GM23338 (cell line): ENCODE results near the gene SEC16A. TPM values are rescaled to one million over a fixed set of nuclear protein-coding genes. Genes with fewer than 3 reads are reported as not detected.

Experiments
- ATAC-seq: fragments of 200-7000 bp; cut with Tn5 transposase; 3 replicates; pipeline ENCODE4 v1.9.1; 2020
- DNase-seq: peaks from one replicate; pipeline ENCODE4 v3.0.0-alpha.2; 2015; ENCODE audit warnings: low spot score
- H2AFZ ChIP-seq: fragments of 200-600 bp; sonication (generic); 2 replicates; pipeline ENCODE4 v1.8.0; 2016; ENCODE audit warnings: antibody characterized with exemption, mild to moderate bottlenecking, moderate library complexity
- H3F3A ChIP-seq: fragments of 200-600 bp; sonication (generic); replicated peaks from 2 replicates; pipeline ENCODE4 v1.8.0; 2017; ENCODE audit warnings: antibody characterized with exemption, mixed run types, low read depth
- H3K27ac ChIP-seq: fragments of 200-600 bp; sonication (generic); 2 replicates; pipeline ENCODE4 v1.6.1; 2016; ENCODE audit warnings: low read depth
- H3K27me3 ChIP-seq: fragments of 200-600 bp; sonication (generic); 2 replicates; pipeline ENCODE4 v1.8.0; 2016; ENCODE audit warnings: mild to moderate bottlenecking, mixed run types, moderate library complexity; ENCODE audit not compliant: insufficient read depth
- H3K36me3 ChIP-seq: fragments of 200-600 bp; sonication (generic); 2 replicates; pipeline ENCODE4 v1.8.0; 2016; ENCODE audit warnings: mild to moderate bottlenecking; ENCODE audit not compliant: insufficient read depth
- H3K4me1 ChIP-seq: fragments of 200-600 bp; sonication (generic); 2 replicates; pipeline ENCODE4 v1.8.0; 2016; ENCODE audit warnings: mild to moderate bottlenecking, moderate library complexity; ENCODE audit not compliant: insufficient read depth
- H3K4me2 ChIP-seq: fragments of 200-600 bp; sonication (generic); 2 replicates; pipeline ENCODE4 v1.7.1; 2017; ENCODE audit warnings: mixed run types
- H3K4me3 ChIP-seq: fragments of 200-600 bp; sonication (generic); 2 replicates; pipeline ENCODE4 v1.6.1; 2016; ENCODE audit warnings: mixed run types
- H3K79me2 ChIP-seq: fragments of 200-600 bp; sonication (generic); replicated peaks from 2 replicates; pipeline ENCODE4 v1.8.0; 2017; ENCODE audit warnings: mild to moderate bottlenecking; ENCODE audit not compliant: insufficient read depth
- H3K9me2 ChIP-seq: fragments of 200-600 bp; sonication (generic); 2 replicates; pipeline ENCODE4 v1.8.0; 2017; ENCODE audit not compliant: insufficient read depth
- H4K20me1 ChIP-seq: fragments of 200-600 bp; sonication (generic); replicated peaks from 2 replicates; pipeline ENCODE4 v1.8.0; 2017; ENCODE audit warnings: mild to moderate bottlenecking; ENCODE audit not compliant: insufficient read depth
- H3K27ac Mint-ChIP-seq: 2 replicates; pipeline ENCODE4 v1.8.0; 2020; ENCODE audit warnings: inconsistent platforms, mild to moderate bottlenecking, moderate library complexity, mixed read lengths
- H3K27me3 Mint-ChIP-seq: 3 replicates; pipeline ENCODE4 v1.8.0; 2022; ENCODE audit warnings: low read depth, mild to moderate bottlenecking, moderate library complexity, mixed read lengths, inconsistent platforms; ENCODE audit not compliant: insufficient read depth, poor library complexity
- H3K36me3 Mint-ChIP-seq: 3 replicates; pipeline ENCODE4 v1.8.0; 2021; ENCODE audit warnings: low read depth, mild to moderate bottlenecking, inconsistent platforms, moderate library complexity, mixed read lengths
- H3K4me1 Mint-ChIP-seq: 3 replicates; pipeline ENCODE4 v1.8.0; 2020; ENCODE audit warnings: mild to moderate bottlenecking, inconsistent platforms, mixed read lengths
- H3K4me3 Mint-ChIP-seq: 3 replicates; pipeline ENCODE4 v1.8.0; 2021; ENCODE audit warnings: moderate library complexity, mild to moderate bottlenecking, inconsistent platforms, mixed read lengths
- H3K9me3 Mint-ChIP-seq: 3 replicates; pipeline ENCODE4 v1.8.0; 2020; ENCODE audit warnings: moderate library complexity, mild to moderate bottlenecking, inconsistent platforms, mixed read lengths
- CREB1 ChIP-seq: fragments of 250-450 bp; sonication (Bioruptor Pico); IDR thresholded peaks from 2 replicates; pipeline ENCODE4 v1.5.0; 2020; ENCODE audit warnings: low read depth, mild to moderate bottlenecking, moderate library complexity
- CTCF ChIP-seq, 2 experiments: fragments of 200-600 bp in 1 of 2; sonication (generic) in 1 of 2; conservative IDR thresholded peaks; 2 replicates each; pipeline versions ENCODE4 v1.5.1 to v1.6.1; 2016 to 2017; ENCODE audit warnings: antibody characterized with exemption in 2 of 2, low read depth in 2 of 2, mild to moderate bottlenecking in 2 of 2, moderate library complexity in 1 of 2
- EZH2 ChIP-seq: fragments of 200-600 bp; sonication (generic); IDR thresholded peaks from one replicate; pipeline ENCODE4 v1.8.0; 2017; ENCODE audit warnings: antibody characterized with exemption, mild to moderate bottlenecking, low read depth; ENCODE audit not compliant: unreplicated experiment
- EZH2phosphoT487 ChIP-seq: fragments of 200-600 bp; sonication (generic); IDR thresholded peaks from one replicate; pipeline ENCODE4 v1.8.1; 2018; ENCODE audit warnings: antibody characterized with exemption; ENCODE audit not compliant: unreplicated experiment
- JUNB ChIP-seq: IDR thresholded peaks from one replicate; pipeline ENCODE4 v1.6.1; 2016; ENCODE audit warnings: antibody characterized with exemption; ENCODE audit not compliant: unreplicated experiment
- NANOG ChIP-seq: IDR thresholded peaks from 2 replicates; pipeline ENCODE4 v1.6.1; 2016; ENCODE audit warnings: antibody characterized with exemption, borderline replicate concordance
- REST ChIP-seq: IDR thresholded peaks from one replicate; pipeline ENCODE4 v1.6.1; 2018; ENCODE audit warnings: antibody characterized with exemption; ENCODE audit not compliant: unreplicated experiment
- STAT1 ChIP-seq: IDR thresholded peaks from one replicate; pipeline ENCODE4 v1.6.1; 2016; ENCODE audit warnings: antibody characterized with exemption; ENCODE audit not compliant: unreplicated experiment
- ZNF114 ChIP-seq: fragments of 250-450 bp; sonication (Bioruptor Pico); IDR thresholded peaks from 2 replicates; pipeline ENCODE4 v1.5.0; 2020; ENCODE audit warnings: mild to moderate bottlenecking, moderate library complexity
- ZNF331 ChIP-seq: fragments of 250-450 bp; sonication (Bioruptor Pico); IDR thresholded peaks from 2 replicates; pipeline ENCODE4 v1.5.0; 2020; ENCODE audit warnings: low read depth, mild to moderate bottlenecking, moderate library complexity
- polyA plus RNA-seq: library from polyadenylated mRNA; unstranded; fragments of >200 nt; fragmentation: Nextera tagmentation; extraction: Ambion mirVana; gene quantifications from 2 replicates; pipeline ENCODE4 v1.2.1, GENCODE V29; 2016
- total RNA-seq: library from RNA; depleted of rRNA; stranded (reverse); fragments of >200 nt; shearing (Covaris generic); gene quantifications from 2 replicates; pipeline ENCODE4 v1.2.3, GENCODE V29; 2014

The SEC16A gene
- total and polyA plus RNA-seq, 2 experiments from 2014 or later: 34.0 to 59.2 TPM

GRCh38 chr9:136502196-136502595, 19.4 kb upstream of the SEC16A start (continued):
- no peak for TF ChIP-seq EZH2
- no peak for TF ChIP-seq REST

- H3K79me2 ChIP-seq: no peaks in the 10 kb centered on the region
- ATAC-seq: no peak
Measured at GRCh38 chr9:136501686-136502085, 18.8 kb upstream of the SEC16A start.

GRCh38 chr9:136499935-136500910, 17.4 kb upstream of the SEC16A start:
- Mint-ChIP-seq H3K4me1 (no peaks in the 10 kb centered on the region; the same call in 2 of the 3 replicates), H3K4me3 (no peak overlapping the region), H3K9me3 (no peaks in the 10 kb centered on the region; the same call in 2 of the 3 replicates), H3K27ac (no peak overlapping the region), H3K36me3 (peaks cover 44% of the 10 kb centered on the region), H3K27me3 (peaks cover 9% of the 10 kb centered on the region)
- no peaks in the 10 kb centered on the region for H3F3A ChIP-seq
- H3K27ac ChIP-seq: no peak overlapping the region
- H3K4me2 ChIP-seq: no peak overlapping the region
- H4K20me1 ChIP-seq: no peaks in the 10 kb centered on the region
- no peak overlapping the region for H3K4me3 ChIP-seq
- no peaks in the 10 kb centered on the region for H3K9me2 ChIP-seq
- H3K27me3 ChIP-seq: no peaks in the 10 kb centered on the region
- H3K36me3 ChIP-seq: peaks cover 17% of the 10 kb centered on the region; the same call in 1 of the 2 replicates
- ATAC-seq: no peak
- no peak for DNase-seq
- H3K4me1 ChIP-seq: no peaks in the 10 kb centered on the region
- H2AFZ ChIP-seq: no peak overlapping the region
- no peaks in the 10 kb centered on the region for H3K79me2 ChIP-seq
- TF ChIP-seq ZNF331 (CRISPR knock-in tag): no peak
- TF ChIP-seq CREB1 (CRISPR knock-in tag): no peak
- TF ChIP-seq STAT1: no peak
- no peak for TF ChIP-seq NANOG
- TF ChIP-seq EZH2: no peak
- no peak for TF ChIP-seq EZH2phosphoT487
- no peak for TF ChIP-seq JUNB
- TF ChIP-seq REST: no peak
- TF ChIP-seq ZNF114 (CRISPR knock-in tag): no peak
- no peak for TF ChIP-seq CTCF (conservative IDR thresholded peaks at IDR 0.05; ENCODE audit: low read depth in 2 of 2)

More at GRCh38 chr9:136501686-136502085, 18.8 kb upstream of the SEC16A start:
- Histone ChIP-seq H3K27me3 (no peaks in the 10 kb centered on the region), H4K20me1 (no peaks in the 10 kb centered on the region), H3F3A (no peaks in the 10 kb centered on the region), H3K4me2 (no peak overlapping the region), H3K4me1 (no peaks in the 10 kb centered on the region), H2AFZ (no peak overlapping the region), H3K27ac (no peak overlapping the region), H3K36me3 (peaks cover 12% of the 10 kb centered on the region; the same call in 1 of the 2 replicates), H3K9me2 (no peaks in the 10 kb centered on the region), H3K4me3 (no peak overlapping the region)
- Mint-ChIP-seq H3K4me3 (no peak overlapping the region), H3K27ac (no peak overlapping the region), H3K27me3 (peaks cover 9% of the 10 kb centered on the region), H3K9me3 (no peaks in the 10 kb centered on the region; the same call in 2 of the 3 replicates), H3K4me1 (no peaks in the 10 kb centered on the region; the same call in 2 of the 3 replicates), H3K36me3 (peaks cover 45% of the 10 kb centered on the region)
- no peak for DNase-seq
- TF ChIP-seq STAT1: no peak
- TF ChIP-seq NANOG: no peak
